Raji (cell line): ENCODE results near the gene PPIE.
"Not testable (repeated sequence)": the region's sequence is repeated elsewhere in the genome, so short reads cannot be mapped to it uniquely, and the experiment has no call there.

Experiments
- POLR2A ChIP-seq: IDR thresholded peaks from 2 replicates; pipeline ENCODE4 v1.6.1; 2011; ENCODE audit warnings: low read depth, low read length, control low read depth; ENCODE audit not compliant: insufficient read depth

The PPIE gene

DNA sequence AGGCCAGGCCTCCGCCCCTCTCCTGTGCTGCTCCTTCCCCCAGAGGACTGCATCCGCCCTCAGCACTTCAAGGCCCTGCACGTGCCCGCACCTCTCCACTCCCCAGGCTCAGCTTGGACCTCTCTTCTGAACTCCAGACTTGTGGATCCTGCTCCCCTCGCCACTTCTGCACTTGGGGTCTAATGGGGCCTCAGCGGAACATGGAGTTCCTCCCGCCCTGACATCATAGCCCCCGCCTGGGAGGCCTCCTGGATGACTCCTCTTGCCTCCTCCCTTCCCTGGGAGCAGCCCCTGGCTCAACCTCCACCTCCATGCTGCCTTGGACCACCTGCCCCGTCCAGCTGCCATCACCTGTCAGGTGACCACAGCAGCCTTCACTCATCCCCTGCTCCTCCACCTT lies 22.3 kb downstream of the PPIE start:
- no peak for TF ChIP-seq POLR2A

DNA sequence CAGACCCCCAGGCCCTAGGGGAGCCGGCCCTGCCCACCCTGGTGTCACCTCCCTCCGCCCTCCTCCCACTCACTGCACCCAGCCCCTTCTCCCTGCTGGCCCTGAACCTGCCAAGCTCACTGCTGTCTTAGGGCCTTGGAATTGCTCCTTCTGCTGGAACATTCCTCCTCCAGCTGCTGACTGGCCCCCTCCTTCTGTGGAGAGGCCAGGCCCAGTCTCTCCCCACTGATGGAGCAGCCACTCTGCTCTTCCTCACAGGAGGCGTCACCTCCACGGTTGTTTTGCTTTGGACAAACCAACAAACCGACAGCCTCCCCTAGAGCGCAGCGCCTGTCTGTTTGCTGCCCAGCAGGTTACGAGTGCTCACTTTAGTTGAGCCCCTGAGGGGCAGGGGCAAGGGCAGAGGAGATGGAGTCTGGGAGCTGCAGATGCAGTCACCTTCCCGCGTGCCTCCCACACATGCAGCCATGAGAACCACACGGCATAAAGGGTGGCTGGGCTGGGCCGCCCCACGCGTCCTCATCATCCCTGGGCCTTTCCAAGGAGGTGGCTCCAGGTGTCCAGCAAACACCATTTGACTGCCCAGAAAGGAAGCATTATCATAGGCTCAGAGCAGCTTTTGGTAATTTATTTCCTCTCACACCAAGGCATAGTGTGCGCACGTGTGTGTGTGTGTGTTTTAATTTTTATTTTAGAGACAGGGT lies 23.0 kb downstream of the PPIE start:
- TF ChIP-seq POLR2A, result no peak

DNA sequence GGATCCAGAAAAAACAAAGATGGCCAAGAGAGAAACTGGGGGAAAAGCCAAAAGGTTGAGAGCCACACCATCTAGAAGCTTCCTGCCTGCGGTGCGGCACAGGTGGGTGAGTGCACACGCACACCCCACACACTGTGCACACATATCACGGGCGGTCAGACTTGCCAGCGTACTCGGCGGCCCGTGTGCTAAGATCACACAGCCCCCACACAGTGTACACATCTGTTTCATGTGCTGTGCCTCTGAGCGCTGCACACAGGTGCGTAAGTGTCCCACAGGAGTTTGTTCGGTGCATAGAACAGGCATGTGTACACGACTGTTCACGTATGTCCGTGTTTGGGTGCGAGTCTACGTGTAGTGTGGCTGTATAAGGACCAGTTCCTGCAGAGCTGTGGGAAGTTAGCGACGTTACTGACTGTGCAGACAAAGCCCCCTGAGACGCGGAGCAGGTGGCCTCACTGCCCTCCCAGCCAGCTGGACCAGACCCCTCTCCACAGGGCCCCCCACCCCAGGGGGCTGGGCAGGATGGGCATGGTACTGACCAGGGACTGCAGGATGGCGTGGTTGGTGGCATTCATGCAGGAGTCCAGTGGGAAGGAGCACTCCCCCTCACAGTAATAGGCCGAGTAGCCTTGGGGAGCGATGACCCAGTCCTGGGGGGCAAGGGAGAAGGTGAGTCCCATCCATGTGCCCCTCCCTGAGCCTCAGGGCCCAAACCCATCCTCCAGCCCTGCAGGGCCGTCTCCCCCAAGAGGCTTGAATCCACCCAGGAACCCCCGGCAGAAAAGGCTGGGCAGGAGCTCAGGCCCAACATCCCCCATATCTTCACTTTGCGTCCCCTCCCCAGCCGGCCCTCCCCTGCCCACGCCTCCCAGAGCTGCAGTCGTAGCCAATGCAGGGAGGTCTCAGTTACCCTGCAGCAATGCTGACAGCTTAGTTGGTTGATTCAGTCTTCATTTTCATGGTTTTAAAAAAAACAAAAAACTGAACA lies 24.2 kb downstream of the PPIE start:
- TF ChIP-seq POLR2A, result no peak

DNA sequence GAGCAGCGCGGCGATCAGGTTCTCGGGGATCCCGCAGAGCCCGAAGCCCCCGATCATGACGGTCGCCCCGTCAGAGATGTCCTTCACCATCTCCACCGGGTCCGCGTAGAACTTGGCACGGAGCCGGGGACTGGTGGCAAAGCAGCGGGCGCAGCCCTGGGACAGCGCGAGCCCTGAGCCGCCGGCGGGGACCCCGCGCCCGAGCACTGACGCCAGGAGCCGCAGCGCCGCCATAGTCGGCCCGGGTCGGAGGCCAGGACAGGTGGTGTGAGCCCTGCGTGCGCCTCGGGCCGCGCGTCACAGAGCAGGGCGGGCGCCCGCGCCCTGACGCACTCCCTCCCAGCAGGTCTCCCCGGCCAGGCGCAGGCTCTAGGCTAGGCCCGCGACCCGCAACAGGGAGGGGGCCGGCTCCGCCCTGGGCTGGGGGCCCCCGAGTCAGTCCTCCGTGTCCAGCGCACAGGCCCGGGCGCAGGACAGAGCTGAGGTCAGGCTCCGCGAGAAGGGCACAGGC lies 32.4 kb downstream of the PPIE start, which contains the start of gene OXCT2:
Gene OXCT2 (minus strand): TSS at position 327 of the 511 bp plus-strand sequence. CDS start 93 bp downstream, at position 234.
- not testable (repeated sequence) for TF ChIP-seq POLR2A

DNA sequence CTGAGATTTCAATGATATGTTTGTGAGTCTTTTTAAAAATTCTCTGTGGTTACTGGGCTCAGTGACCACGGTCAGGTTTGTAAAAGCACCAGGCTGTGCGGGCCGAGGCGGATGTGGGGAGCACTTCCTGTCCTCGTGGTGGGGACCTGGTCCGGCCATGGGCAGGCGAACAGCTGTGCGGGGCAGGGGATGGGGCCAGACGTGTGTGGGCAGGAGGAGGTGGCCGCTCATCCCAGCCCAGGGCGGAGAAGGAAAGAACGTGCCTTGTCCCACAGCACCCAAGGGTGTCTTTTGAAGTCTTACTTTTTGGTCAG lies 37.7 kb downstream of the PPIE start:
- TF ChIP-seq POLR2A, result no peak

DNA sequence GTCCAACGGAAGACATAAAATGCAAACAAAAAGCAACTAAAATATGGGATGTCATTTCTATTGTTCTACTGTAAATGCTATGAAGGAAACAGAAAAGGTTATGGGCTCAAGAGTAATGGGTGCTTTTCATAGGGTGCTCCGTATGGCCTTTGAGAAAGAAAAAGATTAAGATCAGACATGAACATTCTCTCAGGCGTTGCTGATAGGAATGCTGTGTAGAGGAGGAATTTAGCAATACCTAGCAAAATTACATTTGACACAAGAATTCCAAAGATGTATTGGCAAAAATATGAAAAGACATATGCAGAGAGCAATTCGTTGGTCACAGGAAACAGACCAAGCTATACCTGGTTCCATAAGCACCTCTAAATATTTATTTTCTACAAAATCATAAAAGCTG lies 38.2 kb downstream of the PPIE start:
- TF ChIP-seq POLR2A, result no peak

DNA sequence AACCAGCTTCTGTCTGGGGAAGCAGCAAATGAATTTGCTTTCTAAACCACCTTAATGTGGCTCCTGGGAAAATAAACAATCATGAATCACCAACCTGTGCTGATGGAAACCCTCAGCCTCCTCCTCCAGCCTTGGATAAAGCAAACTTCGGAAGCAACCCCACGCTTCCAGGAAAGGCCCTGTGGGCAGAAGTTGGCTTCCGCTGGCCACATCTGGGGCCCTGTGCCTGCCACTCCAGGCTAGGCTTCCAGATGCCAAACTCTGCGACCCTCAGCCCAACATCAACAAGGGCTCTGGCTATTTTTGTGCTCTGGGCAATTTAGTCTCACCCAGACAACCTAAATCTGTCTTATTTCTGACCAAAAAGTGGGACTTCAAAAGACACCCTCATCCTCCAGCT lies 38.6 kb downstream of the PPIE start:
- TF ChIP-seq POLR2A, result no peak

DNA sequence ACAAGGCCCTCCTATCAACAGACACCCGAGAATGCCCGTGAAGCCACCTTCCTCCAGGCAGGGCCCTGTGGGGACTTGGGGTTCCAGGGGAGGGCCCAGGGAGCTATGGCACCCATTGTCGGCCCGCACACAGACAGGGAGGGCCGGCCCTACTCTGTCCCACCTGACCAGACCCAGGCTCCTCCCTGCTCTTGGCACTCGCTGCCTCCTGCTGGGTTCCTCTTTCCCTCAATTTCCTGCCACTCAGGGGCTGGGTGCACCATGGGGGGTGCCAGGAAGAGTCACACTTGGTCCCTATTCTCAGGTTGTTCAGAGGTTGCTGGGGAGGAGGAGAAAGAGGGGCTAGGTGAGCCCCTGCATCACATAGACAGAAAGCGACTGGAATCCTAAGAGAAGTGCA lies 40.5 kb downstream of the PPIE start:
- no peak for TF ChIP-seq POLR2A

DNA sequence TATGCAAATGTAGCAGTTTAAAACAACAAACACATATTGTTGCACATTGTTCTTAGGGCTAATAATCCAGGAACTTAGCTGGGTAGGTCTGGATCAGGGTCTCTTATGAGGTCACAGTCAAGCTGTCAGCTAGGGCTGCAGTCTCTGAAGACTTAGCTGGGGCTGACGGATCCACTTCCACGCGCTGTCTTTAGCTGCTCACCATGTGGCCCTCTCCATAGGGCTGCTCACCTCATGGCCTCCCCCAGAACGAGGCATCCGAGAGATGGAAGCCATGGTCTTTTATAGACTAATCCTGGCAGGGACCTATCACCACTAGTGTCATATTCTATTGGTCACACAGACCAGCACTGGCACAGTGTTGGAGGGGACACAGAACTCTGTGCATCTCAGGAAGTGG lies 41.1 kb downstream of the PPIE start:
- TF ChIP-seq POLR2A, result no peak

DNA sequence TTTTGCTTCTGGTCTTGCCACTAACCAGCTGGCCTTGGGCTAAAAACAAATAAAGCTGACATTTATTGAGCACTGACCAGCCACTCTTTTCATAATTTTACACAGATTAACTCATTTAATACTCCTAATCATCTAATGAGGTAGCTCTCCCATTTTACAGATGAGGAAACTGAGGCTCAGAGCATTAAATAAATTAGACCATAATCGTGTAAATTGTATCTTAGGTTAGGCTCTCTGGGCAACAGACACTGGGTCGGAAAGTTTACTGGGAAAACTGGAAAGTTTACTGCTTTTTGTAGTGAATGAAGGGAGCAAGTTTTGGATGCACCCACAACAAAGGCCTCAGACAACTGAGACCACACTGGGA lies 42.6 kb downstream of the PPIE start:
- TF ChIP-seq POLR2A, result no peak

DNA sequence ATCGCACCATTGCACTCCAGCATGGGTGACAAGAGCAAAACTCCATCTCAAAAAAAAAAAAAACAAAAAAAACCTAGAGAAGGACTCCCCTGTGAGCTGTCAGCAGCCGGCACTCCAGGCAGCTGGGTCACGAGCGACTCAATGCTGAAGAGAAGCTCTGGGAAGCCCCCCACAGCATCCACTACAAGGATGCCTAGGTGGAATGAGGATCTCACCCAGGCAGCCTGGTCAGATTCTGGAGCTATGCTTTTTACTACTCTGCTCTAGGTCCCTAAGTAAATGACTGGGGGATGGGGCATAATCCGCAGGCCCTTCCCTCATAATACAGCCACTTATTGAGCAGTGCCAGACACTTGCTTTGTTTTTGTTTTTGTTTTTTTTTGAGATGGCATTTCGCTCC lies 43.4 kb downstream of the PPIE start:
- no peak for TF ChIP-seq POLR2A

DNA sequence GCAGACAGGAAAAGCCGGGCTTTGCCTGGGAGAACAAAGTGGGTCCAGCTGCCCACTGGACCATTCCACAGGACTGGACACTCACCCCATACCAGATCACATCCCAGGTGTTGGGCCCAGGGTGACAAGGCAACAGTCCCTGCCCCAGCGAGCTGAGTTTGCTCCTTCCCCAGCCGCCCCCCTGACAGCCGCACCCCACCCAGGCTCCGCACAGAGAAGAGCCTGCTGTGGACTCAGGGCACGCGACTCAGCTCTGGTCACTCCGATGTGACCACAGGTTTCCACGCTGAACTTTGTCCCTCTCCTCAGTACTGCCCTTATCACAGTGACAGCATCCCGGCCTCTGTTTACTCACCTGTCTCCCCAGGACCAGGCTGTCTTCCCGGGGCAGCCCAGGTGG lies 48.8 kb downstream of the PPIE start:
- no peak for TF ChIP-seq POLR2A

DNA sequence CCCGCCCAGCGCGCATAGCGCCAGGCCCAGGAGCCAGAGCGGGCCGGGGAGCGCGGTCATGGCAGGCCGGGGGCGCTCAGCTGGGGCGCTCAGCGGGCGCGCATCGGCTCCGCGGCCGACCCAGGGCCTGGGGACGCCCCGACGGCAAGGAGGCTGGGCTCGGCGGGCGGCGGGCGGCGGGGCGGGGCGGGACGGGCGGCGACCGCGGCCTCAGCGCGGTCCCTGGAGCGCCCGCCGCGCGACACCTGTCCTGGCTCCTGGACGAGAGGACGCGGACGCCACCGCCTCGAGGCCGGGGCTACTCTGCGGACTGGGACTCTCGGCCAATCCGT lies 49.7 kb downstream of the PPIE start:
- TF ChIP-seq POLR2A, result no peak

DNA sequence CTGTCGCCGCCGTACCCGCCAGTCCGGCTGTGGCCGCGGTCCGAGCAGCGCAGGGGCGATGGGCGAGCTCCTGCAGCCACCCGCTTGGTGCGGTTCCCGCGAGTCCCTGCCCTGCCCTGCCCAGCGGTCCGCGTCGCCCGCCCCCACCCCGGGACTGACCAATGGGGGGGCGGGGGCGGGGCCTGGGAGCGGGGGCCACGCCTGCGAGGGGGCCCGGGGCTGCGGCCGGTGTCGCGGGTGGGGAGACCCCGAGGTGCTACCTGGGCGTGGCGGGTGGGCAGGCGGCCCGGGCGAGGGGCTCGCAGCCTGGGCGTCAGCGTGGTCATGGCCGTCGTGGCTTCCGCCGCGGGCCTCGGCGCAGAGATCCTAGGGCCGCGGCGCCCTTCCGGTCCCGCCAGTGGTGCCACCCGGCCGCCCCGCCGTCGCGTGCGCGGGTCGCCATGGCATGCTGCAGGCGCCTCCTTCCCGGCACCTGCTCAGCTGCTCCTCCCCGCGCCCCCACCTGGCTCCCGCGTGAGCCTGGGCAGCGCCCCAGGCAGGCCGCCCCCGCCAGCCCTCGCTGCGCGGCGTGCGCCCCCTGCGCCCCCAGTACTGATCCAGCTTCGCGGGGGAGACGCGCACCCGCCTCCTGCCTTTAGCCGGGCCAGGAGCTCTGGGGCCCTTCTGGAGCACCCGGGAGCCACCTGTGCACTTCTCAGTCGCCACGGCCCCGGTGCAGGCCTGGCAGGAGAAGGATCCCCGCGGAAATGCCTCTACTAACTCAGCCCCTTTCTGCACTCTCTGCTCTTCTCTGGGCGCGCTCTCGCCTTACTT lies 50.3 kb downstream of the PPIE start, which contains the start of gene BMP8B:
Gene BMP8B (minus strand): TSS at position 108 of the 813 bp plus-strand sequence. CDS start 380 bp downstream, outside the sequence.
- no peak for TF ChIP-seq POLR2A

DNA sequence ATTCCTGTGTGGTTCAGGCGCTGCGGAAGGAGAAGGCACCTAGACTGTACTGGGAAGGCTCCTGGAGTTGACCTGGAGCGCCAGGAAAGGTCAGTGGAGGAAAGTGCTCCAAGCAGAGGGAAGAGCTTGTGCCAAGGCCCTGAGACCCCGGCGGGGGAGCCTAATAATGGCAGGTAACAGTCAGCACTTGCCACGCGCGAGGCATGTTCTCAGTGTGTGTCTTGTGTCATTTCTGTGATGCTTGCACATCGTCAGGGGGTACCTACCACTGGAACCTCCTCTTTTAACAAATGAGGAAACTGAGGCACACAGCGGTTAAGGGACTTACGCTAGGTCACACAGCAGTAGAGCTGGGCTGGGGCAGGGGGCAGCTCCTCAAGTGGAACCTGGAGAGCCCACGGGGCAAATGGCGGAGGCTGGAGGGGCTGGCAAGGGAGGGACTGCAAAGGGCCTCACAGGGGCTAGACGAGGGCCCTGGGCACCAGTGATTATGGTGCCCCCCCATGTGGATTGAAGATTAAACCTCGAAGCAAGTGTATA lies 51.0 kb downstream of the PPIE start:
- TF ChIP-seq POLR2A, result no peak
